ENCODE data around the gene PLPP6. TPM values are rescaled to one million over a fixed set of nuclear protein-coding genes. Genes with fewer than 3 reads are reported as not detected.
"Not testable (repeated sequence)": the region's sequence is repeated elsewhere in the genome, so short reads cannot be mapped to it uniquely, and the experiment has no call there.

The PLPP6 gene
- total RNA-seq, 1 experiment from 2014 or later: 30.9 TPM

DNA sequence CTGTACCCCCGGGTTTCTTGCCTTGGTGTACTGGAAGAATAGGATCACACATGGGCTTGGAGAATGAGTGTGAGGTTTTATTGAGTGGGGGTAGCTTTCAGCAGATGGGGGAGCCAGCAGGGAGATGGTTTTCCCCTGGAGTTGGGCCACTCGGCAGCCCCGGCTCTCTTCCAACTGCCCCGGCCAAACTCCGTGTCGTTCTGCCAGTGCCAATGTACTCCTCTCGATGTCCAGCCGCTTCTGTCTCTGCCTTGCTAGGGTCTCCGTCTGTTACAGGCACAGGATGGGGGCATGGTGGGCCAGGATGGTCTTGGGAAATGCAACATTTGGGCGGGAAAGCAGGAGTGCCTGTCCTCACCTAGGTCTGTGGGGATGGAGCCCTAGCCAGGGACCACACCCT lies 7.6 kb upstream of the PLPP6 start:
- Histone ChIP-seq H3K27me3 (replicated peaks; ENCODE audit: insufficient read depth, low read depth, low read length, poor library complexity) (no peaks in the 10 kb centered on the region), H3K9me3 (ENCODE audit: low read depth, low read length, poor library complexity, severe bottlenecking) (no peaks in the 10 kb centered on the region), H3K4me1 (ENCODE audit: insufficient read depth, low read length, poor library complexity, severe bottlenecking) (peaks cover 52% of the 10 kb centered on the region), H3K27ac (ENCODE audit: low read depth, low read length, poor library complexity, severe bottlenecking) (peak overlapping the region; percentile 99), H3K4me3 (ENCODE audit: low read depth, low read length, poor library complexity, severe bottlenecking) (no peak overlapping the region), H3K36me3 (ENCODE audit: insufficient read depth, low read length, poor library complexity, severe bottlenecking) (peaks cover 38% of the 10 kb centered on the region)
- no peak for DNase-seq (ENCODE audit: low spot score)
- BruUV-seq (replicated peaks): no TSS peak
- TF ChIP-seq, protein P1, sequence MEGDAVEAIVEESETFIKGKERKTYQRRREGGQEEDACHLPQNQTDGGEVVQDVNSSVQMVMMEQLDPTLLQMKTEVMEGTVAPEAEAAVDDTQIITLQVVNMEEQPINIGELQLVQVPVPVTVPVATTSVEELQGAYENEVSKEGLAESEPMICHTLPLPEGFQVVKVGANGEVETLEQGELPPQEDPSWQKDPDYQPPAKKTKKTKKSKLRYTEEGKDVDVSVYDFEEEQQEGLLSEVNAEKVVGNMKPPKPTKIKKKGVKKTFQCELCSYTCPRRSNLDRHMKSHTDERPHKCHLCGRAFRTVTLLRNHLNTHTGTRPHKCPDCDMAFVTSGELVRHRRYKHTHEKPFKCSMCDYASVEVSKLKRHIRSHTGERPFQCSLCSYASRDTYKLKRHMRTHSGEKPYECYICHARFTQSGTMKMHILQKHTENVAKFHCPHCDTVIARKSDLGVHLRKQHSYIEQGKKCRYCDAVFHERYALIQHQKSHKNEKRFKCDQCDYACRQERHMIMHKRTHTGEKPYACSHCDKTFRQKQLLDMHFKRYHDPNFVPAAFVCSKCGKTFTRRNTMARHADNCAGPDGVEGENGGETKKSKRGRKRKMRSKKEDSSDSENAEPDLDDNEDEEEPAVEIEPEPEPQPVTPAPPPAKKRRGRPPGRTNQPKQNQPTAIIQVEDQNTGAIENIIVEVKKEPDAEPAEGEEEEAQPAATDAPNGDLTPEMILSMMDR (conservative IDR thresholded peaks at IDR 0.05; ENCODE audit: low read depth, low read length): no peak
- no peak for TF ChIP-seq EZH2 (IDR thresholded peaks at IDR 0.05; ENCODE audit: borderline replicate concordance, low read depth, low read length, poor library complexity, severe bottlenecking)
- intact Hi-C loops (cut with micrococcal nuclease; ENCODE audit: unreplicated experiment): no loop called here
- CTCF ChIA-PET: no interaction called here
- POLR2A ChIA-PET (ENCODE audit: low non-redundant PET): no interaction called here

DNA sequence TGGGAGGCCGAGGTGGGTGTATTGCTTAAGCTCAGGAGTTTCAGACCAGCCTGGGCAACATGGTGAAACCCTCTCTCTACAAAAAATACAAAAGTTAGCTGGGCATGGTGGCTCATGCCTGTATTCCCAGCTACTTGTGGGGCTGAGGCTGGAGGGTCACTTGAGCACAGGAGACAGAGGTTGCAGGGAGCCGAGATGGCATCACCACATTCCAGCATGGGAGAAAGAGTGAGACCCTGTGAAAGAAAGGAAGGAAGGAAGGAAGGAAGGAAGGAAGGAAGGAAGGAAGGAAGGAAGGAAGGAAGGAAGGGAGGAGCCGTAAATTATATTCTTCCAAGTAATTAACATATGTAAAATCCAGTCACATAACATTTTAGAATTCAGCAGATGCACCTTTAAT lies 5.9 kb upstream of the PLPP6 start:
- peak; percentile 97 for DNase-seq (ENCODE audit: low spot score)
- Histone ChIP-seq H3K27ac (ENCODE audit: low read depth, low read length, poor library complexity, severe bottlenecking) (peak overlapping the region; percentile 99), H3K36me3 (ENCODE audit: insufficient read depth, low read length, poor library complexity, severe bottlenecking) (peaks cover 36% of the 10 kb centered on the region), H3K4me1 (ENCODE audit: insufficient read depth, low read length, poor library complexity, severe bottlenecking) (peaks cover 53% of the 10 kb centered on the region)
- not testable (repeated sequence) for BruUV-seq (replicated peaks); H3K27me3 ChIP-seq (replicated peaks; ENCODE audit: insufficient read depth, low read depth, low read length, poor library complexity); H3K4me3 ChIP-seq (ENCODE audit: low read depth, low read length, poor library complexity, severe bottlenecking); H3K9me3 ChIP-seq (ENCODE audit: low read depth, low read length, poor library complexity, severe bottlenecking)
- ChIA-PET CTCF (interaction anchor here (1.5 kb wide), 1 partner anchor 51 kb away, joined by 4 read pairs; no protein-coding TSS in a partner anchor), POLR2A (ENCODE audit: low non-redundant PET) (interaction anchor here (0.5 to 1.6 kb wide), 5 partner anchors 9 to 24 kb away, joined by 3 to 17 read pairs (median 5); partner anchors contain the start of genes CDC37L1 and SPATA6L)
- intact Hi-C loops (cut with micrococcal nuclease; ENCODE audit: unreplicated experiment): loop anchor here (1.0 to 2.0 kb wide), 2 partner anchors 25 to 85 kb away; partner anchors contain the start of gene AK3

DNA sequence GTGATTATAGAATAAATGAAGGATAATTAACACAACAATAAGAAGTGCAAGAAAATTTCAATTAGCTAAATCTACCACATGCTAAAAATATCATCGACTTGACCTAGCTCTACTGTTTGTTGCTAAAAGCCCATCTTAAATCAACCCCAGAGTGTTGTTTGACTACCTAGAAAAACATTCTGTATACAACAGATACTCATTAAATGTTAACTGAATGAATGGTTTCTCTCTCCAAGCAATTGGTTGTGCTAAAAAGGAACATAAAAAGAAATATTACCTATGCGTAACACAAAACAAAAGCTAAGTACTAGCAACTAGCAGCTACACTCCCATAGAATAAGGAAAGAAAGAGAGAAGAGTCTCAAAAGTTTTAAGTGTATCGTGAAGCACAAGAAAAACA lies 5.5 kb upstream of the PLPP6 start:
- POLR2A ChIA-PET (ENCODE audit: low non-redundant PET): interaction anchor here (0.5 to 1.6 kb wide), 5 partner anchors 9 to 100 kb away, joined by 3 to 15 read pairs (median 3); partner anchors contain the start of genes CDC37L1 and SPATA6L
- Histone ChIP-seq H3K36me3 (ENCODE audit: insufficient read depth, low read length, poor library complexity, severe bottlenecking) (peaks cover 36% of the 10 kb centered on the region), H3K9me3 (ENCODE audit: low read depth, low read length, poor library complexity, severe bottlenecking) (no peaks in the 10 kb centered on the region), H3K4me1 (ENCODE audit: insufficient read depth, low read length, poor library complexity, severe bottlenecking) (peaks cover 57% of the 10 kb centered on the region), H3K4me3 (ENCODE audit: low read depth, low read length, poor library complexity, severe bottlenecking) (no peak overlapping the region), H3K27me3 (replicated peaks; ENCODE audit: insufficient read depth, low read depth, low read length, poor library complexity) (no peaks in the 10 kb centered on the region), H3K27ac (ENCODE audit: low read depth, low read length, poor library complexity, severe bottlenecking) (peak overlapping the region; percentile 99)
- CTCF ChIA-PET: interaction anchor here (1.5 kb wide), 1 partner anchor 52 kb away, joined by 4 read pairs; no protein-coding TSS in a partner anchor
- no TSS peak for BruUV-seq (replicated peaks)
- DNase-seq (ENCODE audit: low spot score): no peak
- no peak for TF ChIP-seq EZH2 (IDR thresholded peaks at IDR 0.05; ENCODE audit: borderline replicate concordance, low read depth, low read length, poor library complexity, severe bottlenecking)
- TF ChIP-seq, protein P1 (conservative IDR thresholded peaks at IDR 0.05; ENCODE audit: low read depth, low read length): no peak
- intact Hi-C loops (cut with micrococcal nuclease; ENCODE audit: unreplicated experiment): loop anchor here (1.0 to 2.0 kb wide), 2 partner anchors 25 to 84 kb away; partner anchors contain the start of gene AK3
